DMS 273 treated with DMSO at 0.1 percent for 48 hours (cell line): ENCODE measurements around the gene CSTPP1.

Source experiments
- DNase-seq: peaks from one replicate; lab custom pipeline; 2025; lab: John Stamatoyannopoulos, UW

Gene CSTPP1

GRCh38 chr11:47161134-47161854, 224.7 kb downstream of the CSTPP1 start:
- DNase-seq: peak; percentile 11

- no peak for DNase-seq
These were observed 225.3 kb downstream of the CSTPP1 start for GRCh38 chr11:47161890-47162289.

GRCh38 chr11:47162426-47162825, 225.9 kb downstream of the CSTPP1 start:
- no peak for DNase-seq

GRCh38 chr11:47163193-47163592, 226.6 kb downstream of the CSTPP1 start:
- no peak for DNase-seq

GRCh38 chr11:47163898-47164297, 227.3 kb downstream of the CSTPP1 start:
- no peak for DNase-seq

- no peak for DNase-seq
These were observed 227.8 kb downstream of the CSTPP1 start for GRCh38 chr11:47164321-47164720.

- no peak for DNase-seq
These were observed 228.8 kb downstream of the CSTPP1 start for GRCh38 chr11:47165253-47165840.

GRCh38 chr11:47166368-47166767, 229.8 kb downstream of the CSTPP1 start:
- no peak for DNase-seq

GRCh38 chr11:47171061-47171838, 234.7 kb downstream of the CSTPP1 start:
- DNase-seq: no peak

GRCh38 chr11:47171856-47172255, 235.3 kb downstream of the CSTPP1 start:
- no peak for DNase-seq

GRCh38 chr11:47172740-47173336, 236.3 kb downstream of the CSTPP1 start:
- no peak for DNase-seq

GRCh38 chr11:47175746-47176327, 239.3 kb downstream of the CSTPP1 start:
- DNase-seq: no peak

- DNase-seq: peak; percentile 70
These were observed 240.0 kb downstream of the CSTPP1 start, which contains the start of gene ARFGAP2 for GRCh38 chr11:47176328-47177228. Gene ARFGAP2, minus strand, starts transcription at chr11:47176879. Its CDS starts 26 bp downstream, at chr11:47176853.

GRCh38 chr11:47177229-47177845, 240.8 kb downstream of the CSTPP1 start:
- DNase-seq: peak; percentile 74

- DNase-seq: no peak
These were observed 241.3 kb downstream of the CSTPP1 start for GRCh38 chr11:47177846-47178245.

- no peak for DNase-seq
These were observed 241.8 kb downstream of the CSTPP1 start for GRCh38 chr11:47178316-47178715.

GRCh38 chr11:47178737-47179654, 242.4 kb downstream of the CSTPP1 start:
- no peak for DNase-seq

GRCh38 chr11:47179655-47179991, 243.1 kb downstream of the CSTPP1 start:
- DNase-seq: no peak

- DNase-seq: no peak
These were observed 243.6 kb downstream of the CSTPP1 start for GRCh38 chr11:47180006-47180787.
